HG03103 (cell line): ENCODE data around the gene SIAH2.

Experiments
- ATAC-seq: cut with Tn5 transposase; IDR thresholded peaks from one replicate; pipeline ENCODE4 v1.9.1; 2021; ENCODE audit warnings: low read depth; ENCODE audit not compliant: unreplicated experiment

Gene SIAH2

DNA sequence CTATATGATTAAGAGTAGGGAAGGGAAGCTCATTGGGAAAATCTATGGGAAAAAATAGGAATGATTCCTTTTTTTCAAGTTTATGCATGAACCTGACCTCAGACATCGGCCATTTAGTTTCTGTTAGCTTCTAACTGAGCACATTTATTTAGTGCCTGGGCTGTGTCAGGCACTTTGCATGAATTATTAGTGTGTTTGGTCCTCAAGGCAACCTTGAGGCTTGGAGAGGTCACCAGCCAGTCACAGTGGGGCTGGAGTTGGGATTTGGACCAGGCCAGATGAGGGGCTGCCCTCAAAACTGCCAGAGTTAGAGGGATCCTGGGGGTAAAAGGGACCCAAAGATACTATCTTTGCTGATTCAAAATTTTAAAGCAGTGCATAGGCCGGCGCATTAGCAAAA is 8.1 kb downstream of the SIAH2 start:
- ATAC-seq = no peak

DNA sequence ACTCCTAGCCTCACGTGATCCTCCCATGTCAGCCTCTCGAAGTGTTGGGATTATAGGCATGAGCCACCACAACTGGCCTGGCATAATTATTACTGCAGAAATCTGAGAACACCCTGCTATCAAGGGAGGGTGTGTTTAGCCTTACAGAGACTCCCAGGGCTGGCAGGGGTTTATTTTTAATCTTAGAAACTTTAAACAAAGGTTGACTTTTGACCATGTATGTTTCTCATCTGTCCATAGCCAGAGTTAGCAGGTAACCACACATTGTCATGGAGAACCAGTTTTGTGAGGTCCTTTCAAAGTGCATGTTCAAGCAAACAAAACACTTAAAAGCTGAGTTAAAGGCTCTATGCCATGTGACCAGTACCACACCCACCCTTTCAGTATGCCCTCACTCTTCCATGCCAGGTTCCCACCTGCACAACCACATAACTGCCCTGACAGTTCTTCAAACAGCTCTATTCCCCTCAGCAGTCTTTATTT is 11.1 kb downstream of the SIAH2 start:
- no peak for ATAC-seq

DNA sequence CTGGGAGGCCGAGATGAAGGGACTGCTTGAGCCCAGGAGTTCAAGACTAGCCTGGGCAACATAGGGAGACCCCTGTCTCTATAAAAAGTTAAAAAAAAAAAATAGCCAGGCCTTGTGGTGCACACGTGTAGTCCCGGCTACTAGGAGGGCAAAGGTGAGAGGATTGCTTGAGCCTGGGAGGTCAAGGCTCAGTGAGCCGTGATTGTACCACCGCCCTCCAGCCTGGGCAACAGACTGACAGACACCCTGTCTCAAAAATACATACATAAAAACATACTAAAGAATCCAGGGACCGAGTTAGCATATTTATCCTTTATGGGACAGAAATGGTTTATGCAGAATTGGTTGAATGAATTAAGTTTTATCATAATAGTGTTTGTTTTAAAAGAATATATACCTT is 13.7 kb downstream of the SIAH2 start:
- no peak for ATAC-seq

- ATAC-seq = no peak
Measured at GRCh38 chr3:150748684-150749047, 14.3 kb downstream of the SIAH2 start.

- no peak for ATAC-seq
Measured at GRCh38 chr3:150747886-150748683, 14.9 kb downstream of the SIAH2 start.

DNA sequence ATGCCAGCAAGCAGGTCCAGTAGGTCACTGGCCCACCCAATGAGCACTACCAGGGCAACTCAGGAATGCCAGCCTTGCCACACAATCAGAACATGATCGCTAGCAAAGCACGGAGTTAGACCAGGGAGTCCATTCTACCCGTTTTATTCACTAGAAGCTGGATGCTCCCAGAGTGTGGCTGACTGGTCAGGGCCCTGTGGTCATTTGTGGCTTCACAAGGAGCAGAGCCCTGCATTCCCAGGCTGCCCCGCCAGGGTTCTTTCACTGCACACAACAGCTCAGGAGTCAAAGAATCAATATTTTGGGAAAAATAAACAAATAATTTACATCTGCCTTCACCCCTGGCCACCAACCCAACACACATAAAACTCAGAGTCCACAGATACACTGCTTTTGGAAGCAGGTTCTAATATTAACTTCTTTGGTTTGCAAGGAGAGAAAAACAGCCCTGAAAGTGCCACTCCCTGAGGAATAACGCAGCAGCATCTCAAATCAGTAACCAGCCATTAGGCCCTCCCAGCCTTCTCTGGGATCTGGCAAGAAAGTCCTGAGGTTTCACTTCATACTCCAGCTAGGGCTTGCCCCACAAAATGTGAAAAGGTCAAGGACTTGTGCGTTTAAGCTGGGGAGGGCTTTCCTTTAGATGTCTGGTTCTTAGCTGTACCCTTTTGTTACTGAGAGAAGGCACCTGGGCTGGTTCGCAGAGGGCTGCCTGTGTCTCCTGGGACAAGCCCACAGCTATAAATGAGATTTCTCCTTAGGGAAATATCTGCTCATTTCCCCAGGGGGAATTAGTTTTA is 16.0 kb downstream of the SIAH2 start:
- no peak for ATAC-seq

- ATAC-seq = no peak
Measured at GRCh38 chr3:150745832-150746231, 17.1 kb downstream of the SIAH2 start.

DNA sequence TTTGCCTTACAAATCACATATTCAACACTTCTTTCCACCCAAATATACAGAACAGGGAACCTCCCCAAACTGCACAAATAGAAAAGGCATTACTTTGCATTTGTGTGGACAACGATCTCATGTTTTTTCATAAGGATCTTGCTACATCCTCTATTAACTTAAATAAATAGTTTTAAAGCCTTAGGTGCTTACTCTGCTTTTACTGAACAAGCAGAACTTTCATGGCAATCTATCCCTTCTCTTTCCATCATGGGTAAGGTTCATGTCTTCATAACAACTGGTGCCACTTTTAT is 18.1 kb downstream of the SIAH2 start:
- ATAC-seq = no peak

DNA sequence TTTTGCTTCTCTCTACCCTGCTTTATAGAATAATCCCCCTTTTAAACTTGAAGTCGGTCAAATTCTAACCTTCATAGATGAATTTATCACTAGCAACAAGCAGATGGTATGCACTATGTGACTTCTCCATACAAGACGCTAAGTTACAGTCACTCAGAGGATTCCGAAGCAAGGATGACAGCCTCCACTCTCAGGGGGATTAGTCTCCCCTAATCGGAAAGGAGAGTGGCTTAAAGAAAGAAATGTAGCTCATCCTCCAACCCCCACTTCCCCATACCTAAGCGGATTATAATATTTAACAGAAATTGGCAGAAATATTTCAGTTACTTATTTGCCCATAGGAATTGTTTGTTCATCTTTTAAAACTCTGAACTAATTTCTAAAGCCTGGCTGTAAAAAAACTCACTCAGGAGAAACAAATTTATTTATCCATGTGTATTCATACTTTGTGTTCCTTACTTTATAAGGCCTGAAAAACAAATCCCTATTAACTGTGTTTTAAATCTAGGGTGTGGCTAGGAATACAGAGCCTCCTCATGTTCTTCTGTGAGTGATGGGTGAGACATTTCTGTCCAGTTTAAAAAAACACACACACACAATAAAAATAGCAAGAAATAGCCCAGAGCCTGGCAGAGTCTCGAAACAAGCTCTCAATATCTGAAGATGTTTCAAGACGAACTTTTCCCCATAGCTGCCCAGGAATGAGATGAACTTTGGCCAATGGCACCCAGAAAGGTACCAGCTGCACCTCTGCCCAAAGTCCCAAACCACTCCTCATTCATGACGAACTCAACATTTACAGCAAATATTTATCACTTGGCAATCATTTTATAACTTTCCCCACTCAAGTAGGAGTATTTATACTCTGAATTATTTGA is 18.7 kb downstream of the SIAH2 start:
- ATAC-seq = no peak

DNA sequence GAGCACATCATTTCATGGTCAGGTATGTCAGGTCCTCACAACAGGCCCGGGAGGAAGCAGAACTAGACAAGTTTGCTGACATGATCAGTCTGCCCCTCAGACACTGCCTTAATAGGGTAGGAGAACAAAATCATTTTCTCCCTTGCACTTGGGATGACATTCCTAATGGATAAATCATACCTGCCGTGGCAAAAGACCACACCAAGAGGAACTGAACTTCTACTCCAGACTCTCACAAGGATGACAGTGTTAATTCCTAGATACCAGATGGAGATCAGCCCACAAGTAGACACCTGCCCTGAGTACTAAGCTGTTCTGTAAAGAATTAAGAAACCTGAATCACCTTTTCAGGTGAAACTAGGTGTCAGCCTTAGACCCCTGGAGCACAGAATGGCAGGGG is 19.5 kb downstream of the SIAH2 start:
- ATAC-seq = no peak

GRCh38 chr3:150742679-150743078 is 20.3 kb downstream of the SIAH2 start:
- no peak for ATAC-seq

- no peak for ATAC-seq
Measured at GRCh38 chr3:150742141-150742523, 20.8 kb downstream of the SIAH2 start.

- ATAC-seq = no peak
Measured at GRCh38 chr3:150741497-150742140, 21.4 kb downstream of the SIAH2 start.

- no peak for ATAC-seq
Measured at GRCh38 chr3:150740733-150741496, 22.1 kb downstream of the SIAH2 start.

- peak; percentile 40 for ATAC-seq
Measured at GRCh38 chr3:150739877-150740645, 22.9 kb downstream of the SIAH2 start.

- ATAC-seq = peak; percentile 30
Measured at GRCh38 chr3:150739200-150739863, 23.6 kb downstream of the SIAH2 start.

DNA sequence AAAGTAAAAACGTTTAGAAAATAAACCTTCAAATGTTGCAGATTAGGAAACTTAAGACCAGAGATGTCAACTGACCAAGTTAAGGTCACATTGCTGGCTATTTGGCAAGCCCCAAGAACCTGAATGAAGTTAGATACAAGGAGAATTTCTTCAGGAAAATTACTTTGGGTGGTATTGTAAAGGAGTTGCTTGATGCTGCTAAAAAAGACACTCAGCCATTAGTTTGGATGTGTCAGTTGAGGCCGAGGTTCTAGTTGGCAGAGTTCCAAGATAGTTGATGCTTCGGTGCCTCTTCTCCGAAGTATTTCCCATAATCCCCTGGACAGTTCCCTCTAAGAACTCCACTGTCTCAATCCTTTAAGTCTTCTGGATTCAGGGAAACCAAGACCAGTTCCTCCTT is 24.3 kb downstream of the SIAH2 start:
- ATAC-seq = no peak

GRCh38 chr3:150737874-150738679 is 24.9 kb downstream of the SIAH2 start:
- no peak for ATAC-seq
